ENCODE measurements around the gene FCHO2. TPM values are rescaled to one million over a fixed set of nuclear protein-coding genes. Genes with fewer than 3 reads are reported as not detected.

FCHO2 gene
- polyA plus RNA-seq, 1 donor = 28.1 TPM

- Histone ChIP-seq H3K4me3 (ENCODE audit: low read length) (no peak overlapping the region), H3K27me3 (ENCODE audit: control insufficient read depth, insufficient read depth, low read length) (no peaks in the 10 kb centered on the region), H3K4me1 (ENCODE audit: control insufficient read depth, insufficient read depth, low read length) (no peaks in the 10 kb centered on the region), H3K36me3 (ENCODE audit: control insufficient read depth, insufficient read depth, low read length) (peaks cover 21% of the 10 kb centered on the region), H3K27ac (ENCODE audit: low read length) (no peak overlapping the region), H3K9me3 (ENCODE audit: control insufficient read depth, low read depth, low read length) (no peaks in the 10 kb centered on the region)
- DNase-seq = no peak
- 80% methylated on average over 1 of the region's 2 CpGs for whole genome bisulfite sequencing (ENCODE audit: insufficient coverage, low lambda C conversion rate)
Measured at GRCh38 chr5:73066466-73066865, 110.6 kb downstream of the FCHO2 start.

- Histone ChIP-seq H3K27ac (ENCODE audit: low read length) (no peak overlapping the region), H3K4me3 (ENCODE audit: low read length) (no peak overlapping the region), H3K4me1 (ENCODE audit: control insufficient read depth, insufficient read depth, low read length) (no peaks in the 10 kb centered on the region), H3K36me3 (ENCODE audit: control insufficient read depth, insufficient read depth, low read length) (peaks cover 21% of the 10 kb centered on the region), H3K9me3 (ENCODE audit: control insufficient read depth, low read depth, low read length) (no peaks in the 10 kb centered on the region), H3K27me3 (ENCODE audit: control insufficient read depth, insufficient read depth, low read length) (no peaks in the 10 kb centered on the region)
- WGBS (ENCODE audit: insufficient coverage, low lambda C conversion rate) = no CpG with 5 or more reads among the region's 1 CpG
- no peak for DNase-seq
Measured at GRCh38 chr5:73067213-73067612, 111.4 kb downstream of the FCHO2 start.

GRCh38 chr5:73081093-73081492, 125.3 kb downstream of the FCHO2 start:
- 88% methylated on average over 4 of the region's 4 CpGs for WGBS (ENCODE audit: insufficient coverage, low lambda C conversion rate)
- Histone ChIP-seq H3K27me3 (ENCODE audit: control insufficient read depth, insufficient read depth, low read length) (no peaks in the 10 kb centered on the region), H3K36me3 (ENCODE audit: control insufficient read depth, insufficient read depth, low read length) (peaks cover 33% of the 10 kb centered on the region), H3K4me3 (ENCODE audit: low read length) (no peak overlapping the region), H3K27ac (ENCODE audit: low read length) (no peak overlapping the region), H3K4me1 (ENCODE audit: control insufficient read depth, insufficient read depth, low read length) (no peaks in the 10 kb centered on the region), H3K9me3 (ENCODE audit: control insufficient read depth, low read depth, low read length) (no peaks in the 10 kb centered on the region)
- DNase-seq = no peak

GRCh38 chr5:73088026-73088425, 132.2 kb downstream of the FCHO2 start:
- DNase-seq = peak in 1 of 2 donors; percentile 12
- no peaks in the 10 kb centered on the region for H3K4me1 ChIP-seq (ENCODE audit: control insufficient read depth, insufficient read depth, low read length)
- no peaks in the 10 kb centered on the region for H3K9me3 ChIP-seq (ENCODE audit: control insufficient read depth, low read depth, low read length)
- no peak overlapping the region for H3K4me3 ChIP-seq (ENCODE audit: low read length)
- 100% methylated on average over 1 of the region's 4 CpGs for WGBS (ENCODE audit: insufficient coverage, low lambda C conversion rate)
- H3K36me3 ChIP-seq (ENCODE audit: control insufficient read depth, insufficient read depth, low read length) = peaks cover 22% of the 10 kb centered on the region
- H3K27me3 ChIP-seq (ENCODE audit: control insufficient read depth, insufficient read depth, low read length) = no peaks in the 10 kb centered on the region
- no peak overlapping the region for H3K27ac ChIP-seq (ENCODE audit: low read length)

- Histone ChIP-seq H3K4me1 (ENCODE audit: control insufficient read depth, insufficient read depth, low read length) (peaks cover 7% of the 10 kb centered on the region), H3K9me3 (ENCODE audit: control insufficient read depth, low read depth, low read length) (no peaks in the 10 kb centered on the region), H3K36me3 (ENCODE audit: control insufficient read depth, insufficient read depth, low read length) (no peaks in the 10 kb centered on the region), H3K27ac (ENCODE audit: low read length) (no peak overlapping the region), H3K4me3 (ENCODE audit: low read length) (no peak overlapping the region), H3K27me3 (ENCODE audit: control insufficient read depth, insufficient read depth, low read length) (no peaks in the 10 kb centered on the region)
- DNase-seq = no peak
- WGBS (ENCODE audit: insufficient coverage, low lambda C conversion rate) = no CpG with 5 or more reads among the region's 7 CpGs
Measured at GRCh38 chr5:73093943-73094342, 138.1 kb downstream of the FCHO2 start.

- no peaks in the 10 kb centered on the region for H3K9me3 ChIP-seq (ENCODE audit: control insufficient read depth, low read depth, low read length)
- H3K4me1 ChIP-seq (ENCODE audit: control insufficient read depth, insufficient read depth, low read length) = peaks cover 8% of the 10 kb centered on the region
- no CpG with 5 or more reads among the region's 1 CpG for WGBS (ENCODE audit: insufficient coverage, low lambda C conversion rate)
Measured at GRCh38 chr5:73094415-73094814, 138.6 kb downstream of the FCHO2 start.

GRCh38 chr5:73095564-73096238, 139.9 kb downstream of the FCHO2 start:
- Histone ChIP-seq H3K4me1 (ENCODE audit: control insufficient read depth, insufficient read depth, low read length) (peaks cover 8% of the 10 kb centered on the region), H3K27me3 (ENCODE audit: control insufficient read depth, insufficient read depth, low read length) (no peaks in the 10 kb centered on the region), H3K36me3 (ENCODE audit: control insufficient read depth, insufficient read depth, low read length) (no peaks in the 10 kb centered on the region), H3K27ac (ENCODE audit: low read length) (no peak overlapping the region), H3K4me3 (ENCODE audit: low read length) (no peak overlapping the region), H3K9me3 (ENCODE audit: control insufficient read depth, low read depth, low read length) (no peaks in the 10 kb centered on the region)
- no peak for DNase-seq
- 100% methylated on average over 1 of the region's 6 CpGs for WGBS (ENCODE audit: insufficient coverage, low lambda C conversion rate)

More at GRCh38 chr5:73094415-73094814, 138.6 kb downstream of the FCHO2 start:
- DNase-seq = no peak
- Histone ChIP-seq H3K27ac (ENCODE audit: low read length) (no peak overlapping the region), H3K27me3 (ENCODE audit: control insufficient read depth, insufficient read depth, low read length) (no peaks in the 10 kb centered on the region), H3K4me3 (ENCODE audit: low read length) (no peak overlapping the region), H3K36me3 (ENCODE audit: control insufficient read depth, insufficient read depth, low read length) (no peaks in the 10 kb centered on the region)

- peaks cover 8% of the 10 kb centered on the region for H3K4me1 ChIP-seq (ENCODE audit: control insufficient read depth, insufficient read depth, low read length)
- H3K27me3 ChIP-seq (ENCODE audit: control insufficient read depth, insufficient read depth, low read length) = no peaks in the 10 kb centered on the region
- WGBS (ENCODE audit: insufficient coverage, low lambda C conversion rate) = no CpG with 5 or more reads among the region's 1 CpG
- DNase-seq = no peak
- H3K4me3 ChIP-seq (ENCODE audit: low read length) = no peak overlapping the region
- peak overlapping the region; percentile 21 for H3K27ac ChIP-seq (ENCODE audit: low read length)
- H3K9me3 ChIP-seq (ENCODE audit: control insufficient read depth, low read depth, low read length) = no peaks in the 10 kb centered on the region
- H3K36me3 ChIP-seq (ENCODE audit: control insufficient read depth, insufficient read depth, low read length) = no peaks in the 10 kb centered on the region
Measured at GRCh38 chr5:73096239-73096575, 140.4 kb downstream of the FCHO2 start.

GRCh38 chr5:73097740-73098139, 141.9 kb downstream of the FCHO2 start:
- Histone ChIP-seq H3K9me3 (ENCODE audit: control insufficient read depth, low read depth, low read length) (no peaks in the 10 kb centered on the region), H3K4me1 (ENCODE audit: control insufficient read depth, insufficient read depth, low read length) (peaks cover 8% of the 10 kb centered on the region), H3K27ac (ENCODE audit: low read length) (no peak overlapping the region), H3K36me3 (ENCODE audit: control insufficient read depth, insufficient read depth, low read length) (no peaks in the 10 kb centered on the region), H3K27me3 (ENCODE audit: control insufficient read depth, insufficient read depth, low read length) (no peaks in the 10 kb centered on the region), H3K4me3 (ENCODE audit: low read length) (no peak overlapping the region)
- DNase-seq = no peak
- WGBS (ENCODE audit: insufficient coverage, low lambda C conversion rate) = 85% methylated on average over 2 of the region's 2 CpGs

GRCh38 chr5:73100109-73100508, 144.3 kb downstream of the FCHO2 start:
- H3K27ac ChIP-seq (ENCODE audit: low read length) = no peak overlapping the region
- H3K4me1 ChIP-seq (ENCODE audit: control insufficient read depth, insufficient read depth, low read length) = peaks cover 8% of the 10 kb centered on the region
- WGBS (ENCODE audit: insufficient coverage, low lambda C conversion rate) = no CpG with 5 or more reads among the region's 4 CpGs
- H3K27me3 ChIP-seq (ENCODE audit: control insufficient read depth, insufficient read depth, low read length) = no peaks in the 10 kb centered on the region
- H3K4me3 ChIP-seq (ENCODE audit: low read length) = no peak overlapping the region
- H3K9me3 ChIP-seq (ENCODE audit: control insufficient read depth, low read depth, low read length) = no peaks in the 10 kb centered on the region
- H3K36me3 ChIP-seq (ENCODE audit: control insufficient read depth, insufficient read depth, low read length) = no peaks in the 10 kb centered on the region
- no peak for DNase-seq

GRCh38 chr5:73103870-73104299, 148.0 kb downstream of the FCHO2 start:
- H3K27ac ChIP-seq (ENCODE audit: low read length) = no peak overlapping the region
- no peaks in the 10 kb centered on the region for H3K27me3 ChIP-seq (ENCODE audit: control insufficient read depth, insufficient read depth, low read length)
- no peak for DNase-seq
- WGBS (ENCODE audit: insufficient coverage, low lambda C conversion rate) = no CpG with 5 or more reads among the region's 4 CpGs
- H3K36me3 ChIP-seq (ENCODE audit: control insufficient read depth, insufficient read depth, low read length) = no peaks in the 10 kb centered on the region
- H3K9me3 ChIP-seq (ENCODE audit: control insufficient read depth, low read depth, low read length) = no peaks in the 10 kb centered on the region
- H3K4me1 ChIP-seq (ENCODE audit: control insufficient read depth, insufficient read depth, low read length) = peaks cover 2% of the 10 kb centered on the region
- H3K4me3 ChIP-seq (ENCODE audit: low read length) = no peak overlapping the region
